Left lung (tissue), 10 donors: ENCODE measurements around the gene CYP2C8. TPM values are rescaled to one million over a fixed set of nuclear protein-coding genes. Genes with fewer than 3 reads are reported as not detected.

ENCODE experiments used
- ATAC-seq: fragments of 200-7000 bp; cut with Tn5 transposase; one replicate; pipeline ENCODE4 v1.9.1; 2020; ENCODE audit warnings: moderate library complexity
- DNase-seq, 4 donors: peaks; one replicate each; pipeline ENCODE4 v3.0.0-alpha.2; 2013 to 2020
- H3K27ac ChIP-seq, 2 donors: fragments of 200-600 bp; sonication (generic) in 1 of 2; one replicate each; pipeline versions ENCODE4 v1.5.0 to v1.8.0; 2020 to 2021
- H3K27me3 ChIP-seq, 2 donors: fragments of 200-600 bp; sonication (generic) in 1 of 2; one replicate each; pipeline versions ENCODE4 v1.5.0 to v1.8.0; 2020 to 2021
- H3K36me3 ChIP-seq, 2 donors: fragments of 200-600 bp; sonication (generic) in 1 of 2; one replicate each; pipeline versions ENCODE4 v1.5.0 to v1.8.0; 2020 to 2021
- H3K4me1 ChIP-seq, 2 donors: fragments of 200-600 bp; one replicate each; pipeline ENCODE4 v1.8.0; 2021
- H3K4me3 ChIP-seq, 2 donors: fragments of 200-600 bp; sonication (generic) in 1 of 2; one replicate each; pipeline versions ENCODE4 v1.5.0 to v1.8.0; 2020 to 2021; ENCODE audit warnings: mild to moderate bottlenecking in 1 of 2
- H3K9me3 ChIP-seq, 2 donors: fragments of 200-600 bp; sonication (generic) in 1 of 2; one replicate each; pipeline versions ENCODE4 v1.5.0 to v1.8.0; 2020 to 2021
- CTCF ChIP-seq, 2 donors: fragments of 200-600 bp; sonication (generic) in 1 of 2; IDR thresholded peaks; one replicate each; pipeline versions ENCODE4 v1.5.0 to v1.8.0; 2021; ENCODE audit warnings: antibody characterized with exemption in 2 of 2
- intact Hi-C, 2 donors: fragments of 100-400 bp; cut with DNase I; formaldehyde crosslinking; loops; one replicate each; pipeline versions ENCODE4 v1.11.2 to v1.14.2; 2022
- polyA plus RNA-seq, 6 donors: library from polyadenylated mRNA; unstranded; fragments of 120-200 nt; gene quantifications; one replicate each; pipeline ENCODE4 v1.2.1, GENCODE V29; 2013; ENCODE audit not compliant: insufficient read length in 6 of 6
- total RNA-seq, 2 donors: library from RNA; stranded (reverse); fragmentation: NEBNext Ultra II Directional; extraction: Animal tissue kit (Norgen Biotek cat#: 25700); gene quantifications; one replicate each; pipeline ENCODE4 v1.2.1, GENCODE V29; 2021
- donor health status: DM: no; HTN: yes; CAD: no.
- donor health status: DM: no; HTN: no; CAD: no.

CYP2C8 gene
- total and polyA plus RNA-seq, 8 donors: 0.39 to 12.9 (median 8.0) TPM

- intact Hi-C loops: no loop called here
- TF ChIP-seq CTCF (IDR thresholded peaks at IDR 0.05): no peak
- DNase-seq: no peak
- Histone ChIP-seq H3K4me3 (no peak overlapping the region), H3K4me1 (no peaks in the 10 kb centered on the region), H3K27me3 (no peaks in the 10 kb centered on the region), H3K27ac (no peak overlapping the region), H3K9me3 (peaks cover 0 to 8% of the 10 kb centered on the region in 2 donors), H3K36me3 (no peaks in the 10 kb centered on the region)
- ATAC-seq: no peak
These were observed 21.1 kb downstream of the CYP2C8 start for GRCh38 chr10:95048206-95048605.

GRCh38 chr10:95039281-95039680 lies 30.0 kb downstream of the CYP2C8 start:
- Histone ChIP-seq H3K27ac (no peak overlapping the region), H3K9me3 (no peaks in the 10 kb centered on the region), H3K27me3 (no peaks in the 10 kb centered on the region), H3K36me3 (no peaks in the 10 kb centered on the region), H3K4me3 (no peak overlapping the region), H3K4me1 (no peaks in the 10 kb centered on the region)
- DNase-seq (no peak), ATAC-seq (no peak)
- TF ChIP-seq CTCF (IDR thresholded peaks at IDR 0.05): no peak
- intact Hi-C loops: no loop called here

- Histone ChIP-seq H3K9me3 (peaks cover 0 to 4% of the 10 kb centered on the region in 2 donors), H3K36me3 (no peaks in the 10 kb centered on the region), H3K27me3 (no peaks in the 10 kb centered on the region), H3K27ac (no peak overlapping the region), H3K4me3 (no peak overlapping the region), H3K4me1 (no peaks in the 10 kb centered on the region)
- peak; percentile 89 for ATAC-seq
- intact Hi-C loops: no loop called here
- no peak for TF ChIP-seq CTCF (IDR thresholded peaks at IDR 0.05)
- DNase-seq: peak in 2 of 4 donors; percentile 24 to 76
These were observed 33.7 kb downstream of the CYP2C8 start for GRCh38 chr10:95035332-95036295.

GRCh38 chr10:95034401-95034800 lies 34.9 kb downstream of the CYP2C8 start:
- Histone ChIP-seq H3K4me1 (no peaks in the 10 kb centered on the region), H3K9me3 (peaks cover 0 to 4% of the 10 kb centered on the region in 2 donors), H3K4me3 (no peak overlapping the region), H3K27me3 (no peaks in the 10 kb centered on the region), H3K36me3 (no peaks in the 10 kb centered on the region), H3K27ac (no peak overlapping the region)
- no peak for ATAC-seq
- intact Hi-C loops: no loop called here
- TF ChIP-seq CTCF (IDR thresholded peaks at IDR 0.05): no peak
- no peak for DNase-seq

- intact Hi-C loops: no loop called here
- Histone ChIP-seq H3K4me1 (no peaks in the 10 kb centered on the region), H3K27me3 (no peaks in the 10 kb centered on the region), H3K27ac (no peak overlapping the region), H3K9me3 (peaks cover 0 to 4% of the 10 kb centered on the region in 2 donors), H3K36me3 (no peaks in the 10 kb centered on the region), H3K4me3 (no peak overlapping the region)
- TF ChIP-seq CTCF (IDR thresholded peaks at IDR 0.05): no peak
- ATAC-seq: no peak
- no peak for DNase-seq
These were observed 37.6 kb downstream of the CYP2C8 start for GRCh38 chr10:95031656-95032055.
